Tibial nerve (tissue), 4 donors: ENCODE data around the gene TTC9B. TPM values are rescaled to one million over a fixed set of nuclear protein-coding genes. Genes with fewer than 3 reads are reported as not detected.

Experiments
- DNase-seq, 2 donors: peaks; one replicate each; pipeline ENCODE4 v3.0.0-alpha.2; 2019; ENCODE audit warnings: low spot score in 2 of 2
- H3K27ac ChIP-seq, 4 donors: fragments of 200-600 bp; sonication (generic) in 3 of 4; one replicate each; pipeline ENCODE4 v1.5.1; 2017 to 2019; ENCODE audit warnings: mild to moderate bottlenecking in 1 of 4
- H3K27me3 ChIP-seq, 2 donors: fragments of 200-600 bp; sonication (generic) in 1 of 2; one replicate each; pipeline versions ENCODE4 v1.5.1 to v1.6.0; 2017 to 2019
- H3K36me3 ChIP-seq, 3 donors: fragments of 200-600 bp; sonication (generic); one replicate each; pipeline ENCODE4 v1.5.1; 2018 to 2019
- H3K4me1 ChIP-seq, 4 donors: fragments of 200-600 bp; sonication (generic) in 3 of 4; one replicate each; pipeline ENCODE4 v1.5.1; 2017 to 2019
- H3K4me3 ChIP-seq, 4 donors: fragments of 200-600 bp; sonication (generic) in 3 of 4; one replicate each; pipeline ENCODE4 v1.5.1; 2017 to 2019; ENCODE audit warnings: mild to moderate bottlenecking in 1 of 4, moderate library complexity in 1 of 4
- H3K9me3 ChIP-seq, 4 donors: fragments of 200-600 bp; sonication (generic) in 3 of 4; one replicate each; pipeline ENCODE4 v1.5.1; 2017 to 2019
- CTCF ChIP-seq, 5 experiments: fragments of 200-600 bp in 3 of 5; fragments of 450-650 bp in 2 of 5; sonication (generic) in 3 of 5; IDR thresholded peaks; one replicate each; pipeline ENCODE4 v1.5.1; 2016 to 2019; ENCODE audit warnings: antibody characterized with exemption in 5 of 5, mild to moderate bottlenecking in 3 of 5, moderate library complexity in 2 of 5
- EP300 ChIP-seq, 2 donors: sonication (generic); formaldehyde crosslinking; IDR thresholded peaks; one replicate each; pipeline ENCODE4 v1.6.1; 2017; ENCODE audit warnings: antibody characterized with exemption in 2 of 2, mild to moderate bottlenecking in 1 of 2
- POLR2A ChIP-seq, 2 donors: fragments of 450-650 bp; IDR thresholded peaks; one replicate each; pipeline ENCODE4 v1.6.1; 2017; ENCODE audit warnings: antibody characterized with exemption in 2 of 2, mild to moderate bottlenecking in 2 of 2, moderate library complexity in 2 of 2
- WGBS, 2 donors: methylation state at CpG; one replicate each; pipeline ENCODE4 v1.1.5; 2018; 5-methylcytosine and 5-hydroxymethylcytosine counted together
- total RNA-seq, 4 donors: library from RNA; depleted of rRNA; stranded (reverse); fragments of >200 nt; gene quantifications; one replicate each; pipeline ENCODE4 v1.1.0, GENCODE V29; 2016

Gene TTC9B
- total RNA-seq, 4 donors from 2014 or later, result 0.84 TPM; not detected in 3

DNA sequence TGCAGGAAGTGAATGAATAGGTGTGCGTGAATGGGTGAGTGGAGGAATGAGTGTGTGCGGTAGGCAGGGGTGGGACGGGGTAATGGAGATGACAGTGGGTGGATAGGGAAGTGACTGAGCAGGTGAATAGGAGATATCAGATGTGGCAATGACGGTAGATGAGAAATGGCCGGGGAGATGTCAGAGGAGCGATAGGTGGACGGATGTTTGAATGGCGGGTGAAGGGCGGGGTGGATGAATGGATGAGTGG lies 1.5 kb downstream of the TTC9B start:
- H3K9me3 ChIP-seq, result no peaks in the 10 kb centered on the region
- no peak overlapping the region for H3K4me3 ChIP-seq
- H3K27ac ChIP-seq, result no peak overlapping the region
- WGBS, 2 donors, result 27 to 32% methylated on average over 9 of the region's 9 CpGs
- peaks cover 0 to 33% (median 0%) of the 10 kb centered on the region in 3 donors for H3K36me3 ChIP-seq
- peaks cover 4 to 50% of the 10 kb centered on the region in 2 donors for H3K27me3 ChIP-seq
- DNase-seq, result no peak
- H3K4me1 ChIP-seq, result peaks cover 0 to 12% (median 0%) of the 10 kb centered on the region in 4 donors
- TF ChIP-seq CTCF (IDR thresholded peaks at IDR 0.05) (no peak), POLR2A (IDR thresholded peaks at IDR 0.05) (no peak), EP300 (IDR thresholded peaks at IDR 0.05) (no peak)

DNA sequence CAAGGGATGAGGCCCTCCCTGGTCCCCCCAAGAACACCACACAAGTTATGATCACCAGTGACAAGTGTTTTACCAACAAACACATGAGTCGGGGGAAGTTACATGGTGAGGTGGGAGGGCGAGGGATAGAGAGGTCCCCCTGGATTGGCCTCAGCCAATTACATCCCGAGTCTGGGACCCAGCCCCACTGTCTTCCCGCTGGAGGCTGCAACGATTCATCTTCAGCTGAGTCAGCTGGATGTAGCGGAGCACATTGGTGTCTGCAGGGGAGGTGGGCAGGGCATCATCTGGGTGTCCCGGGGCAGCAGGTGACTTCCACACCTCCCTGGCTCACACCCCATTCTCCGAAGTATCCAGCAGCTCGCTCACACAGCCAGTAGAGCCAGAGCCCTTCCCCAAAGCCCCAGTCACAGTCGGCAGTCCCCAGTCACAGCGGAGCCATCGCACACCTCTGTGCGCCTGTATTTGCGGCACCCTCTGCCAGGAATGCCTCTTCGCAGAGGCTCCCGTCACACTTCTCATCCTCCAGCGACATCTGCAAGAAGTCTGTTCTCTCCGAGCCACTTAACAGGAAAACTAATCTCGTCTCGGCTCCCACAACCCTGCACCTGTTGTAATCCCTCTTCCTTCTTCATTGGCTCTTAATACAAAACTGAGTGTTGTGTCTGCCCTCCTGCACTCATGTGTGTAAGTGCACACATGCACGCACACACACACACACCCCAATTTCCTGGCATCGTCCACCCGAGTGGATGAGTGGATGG lies 2.0 kb downstream of the TTC9B start:
- Histone ChIP-seq H3K36me3 (peaks cover 0 to 38% (median 0%) of the 10 kb centered on the region in 3 donors), H3K27ac (no peak overlapping the region), H3K9me3 (no peaks in the 10 kb centered on the region), H3K27me3 (peaks cover 4 to 50% of the 10 kb centered on the region in 2 donors), H3K4me1 (peaks cover 0 to 12% (median 0%) of the 10 kb centered on the region in 4 donors), H3K4me3 (no peak overlapping the region)
- no peak for DNase-seq
- 52 to 54% methylated on average over 22 to 23 of the region's 23 CpGs for WGBS, 2 donors
- TF ChIP-seq EP300 (IDR thresholded peaks at IDR 0.05) (no peak), POLR2A (IDR thresholded peaks at IDR 0.05) (no peak), CTCF (IDR thresholded peaks at IDR 0.05) (no peak)

- TF ChIP-seq POLR2A (IDR thresholded peaks at IDR 0.05), result no peak
- TF ChIP-seq EP300 (IDR thresholded peaks at IDR 0.05), result no peak
- no peak for TF ChIP-seq CTCF (IDR thresholded peaks at IDR 0.05)
- Histone ChIP-seq H3K9me3 (no peaks in the 10 kb centered on the region), H3K4me1 (peaks cover 0 to 12% (median 0%) of the 10 kb centered on the region in 4 donors), H3K4me3 (no peak overlapping the region), H3K27ac (no peak overlapping the region), H3K27me3 (peaks cover 4 to 42% of the 10 kb centered on the region in 2 donors), H3K36me3 (peaks cover 0 to 50% (median 0%) of the 10 kb centered on the region in 3 donors)
- WGBS, 2 donors, result 70 to 72% methylated on average over 20 to 22 of the region's 22 CpGs
- no peak for DNase-seq
These were observed 3.2 kb downstream of the TTC9B start for GRCh38 chr19:40214936-40215335.

DNA sequence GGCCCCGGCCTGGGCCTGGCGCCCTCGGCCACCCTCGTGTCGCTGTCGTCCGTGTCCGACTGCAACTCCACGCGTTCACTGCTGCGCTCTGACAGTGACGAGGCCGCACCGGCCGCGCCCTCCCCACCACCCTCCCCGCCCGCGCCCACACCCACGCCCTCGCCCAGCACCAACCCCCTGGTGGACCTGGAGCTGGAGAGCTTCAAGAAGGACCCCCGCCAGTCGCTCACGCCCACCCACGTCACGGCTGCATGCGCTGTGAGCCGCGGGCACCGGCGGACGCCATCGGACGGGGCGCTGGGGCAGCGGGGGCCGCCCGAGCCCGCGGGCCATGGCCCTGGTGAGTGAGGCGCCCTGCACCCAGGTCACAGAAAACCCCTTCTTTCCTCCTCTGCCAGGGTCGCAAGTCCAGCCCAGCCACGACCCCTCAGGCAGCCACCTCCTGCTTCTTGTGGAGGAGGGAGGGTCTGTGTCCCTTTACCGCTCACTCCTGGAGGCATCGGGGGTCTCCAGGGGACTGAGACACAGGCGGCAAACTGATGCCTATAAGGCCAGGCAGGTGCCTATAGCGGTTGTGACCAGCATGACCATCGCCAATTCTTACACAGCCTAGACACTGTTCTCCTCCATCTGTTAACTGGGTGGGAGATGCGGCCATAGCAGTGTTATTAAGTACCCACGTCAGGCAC lies 4.2 kb downstream of the TTC9B start:
- Histone ChIP-seq H3K27me3 (peaks cover 4 to 33% of the 10 kb centered on the region in 2 donors), H3K36me3 (peaks cover 0 to 60% (median 0%) of the 10 kb centered on the region in 3 donors), H3K4me1 (peaks cover 0 to 12% (median 0%) of the 10 kb centered on the region in 4 donors), H3K27ac (no peak overlapping the region), H3K9me3 (no peaks in the 10 kb centered on the region), H3K4me3 (no peak overlapping the region)
- no peak for DNase-seq
- 91 to 95% methylated on average over 30 to 45 of the region's 50 CpGs for WGBS, 2 donors
- TF ChIP-seq CTCF (IDR thresholded peaks at IDR 0.05) (no peak), EP300 (IDR thresholded peaks at IDR 0.05) (no peak), POLR2A (IDR thresholded peaks at IDR 0.05) (no peak)

DNA sequence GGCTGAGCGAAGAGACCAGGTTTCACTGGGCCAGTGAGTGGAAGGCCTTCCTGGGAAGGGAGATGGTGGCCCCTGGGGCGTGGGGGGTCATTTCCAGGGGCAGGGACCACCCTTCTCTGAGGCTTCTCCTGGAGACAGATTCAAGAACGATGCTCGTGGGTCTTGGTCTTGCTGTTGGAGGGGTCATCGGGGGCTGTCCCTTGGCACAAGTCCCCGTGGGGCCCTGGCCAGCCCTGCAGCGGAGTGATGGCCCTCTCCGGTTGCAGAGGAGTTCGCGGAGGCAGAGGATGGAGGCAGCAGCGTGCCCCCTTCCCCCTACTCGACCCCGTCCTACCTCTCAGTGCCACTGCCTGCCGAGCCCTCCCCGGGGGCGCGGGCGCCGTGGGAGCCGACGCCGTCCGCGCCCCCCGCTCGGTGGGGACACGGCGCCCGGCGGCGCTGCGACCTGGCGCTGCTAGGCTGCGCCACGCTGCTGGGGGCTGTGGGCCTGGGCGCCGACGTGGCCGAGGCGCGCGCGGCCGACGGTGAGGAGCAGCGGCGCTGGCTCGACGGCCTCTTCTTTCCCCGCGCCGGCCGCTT lies 4.8 kb downstream of the TTC9B start:
- 90 to 91% methylated on average over 39 to 45 of the region's 53 CpGs for WGBS, 2 donors
- Histone ChIP-seq H3K36me3 (peaks cover 0 to 66% (median 0%) of the 10 kb centered on the region in 3 donors), H3K4me1 (peaks cover 0 to 12% (median 0%) of the 10 kb centered on the region in 4 donors), H3K4me3 (no peak overlapping the region), H3K27me3 (peaks cover 4 to 26% of the 10 kb centered on the region in 2 donors), H3K9me3 (no peaks in the 10 kb centered on the region), H3K27ac (no peak overlapping the region)
- TF ChIP-seq EP300 (IDR thresholded peaks at IDR 0.05) (no peak), POLR2A (IDR thresholded peaks at IDR 0.05) (no peak), CTCF (IDR thresholded peaks at IDR 0.05) (no peak)
- no peak for DNase-seq
